ENCODE data around the gene ARHGAP5. TPM values are rescaled to one million over a fixed set of nuclear protein-coding genes. Genes with fewer than 3 reads are reported as not detected.

Gene ARHGAP5
- total RNA-seq, 1 donor from 2014 or later: 182 TPM

DNA sequence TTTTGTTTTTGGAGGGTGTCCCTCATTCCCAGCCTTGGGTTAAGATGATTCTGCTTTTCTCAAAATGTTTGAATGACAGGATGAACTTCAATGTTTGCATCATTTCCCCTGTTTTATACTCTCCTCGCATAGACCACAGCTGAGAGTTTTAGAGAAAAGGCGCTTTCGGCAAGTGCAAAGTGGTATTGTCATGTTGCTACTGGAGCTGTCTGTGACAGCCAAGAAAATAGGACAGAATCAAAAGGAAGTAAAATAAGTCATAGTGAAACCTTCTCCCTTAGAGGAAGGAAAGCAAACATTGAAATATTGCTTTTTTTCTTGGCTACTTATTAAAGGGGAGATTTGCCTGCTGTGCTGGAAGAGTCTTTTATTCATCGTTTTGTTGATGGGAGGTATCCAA is 33.5 kb upstream of the ARHGAP5 start:
- DNase-seq (ENCODE audit: low spot score, unreplicated experiment): no peak
- Mint-ChIP-seq H3K4me3 (ENCODE audit: low read depth) (no peak overlapping the region), H3K27me3 (no peaks in the 10 kb centered on the region), H3K4me1 (ENCODE audit: low read depth) (peaks cover 8% of the 10 kb centered on the region), H3K36me3 (ENCODE audit: insufficient read depth) (no peaks in the 10 kb centered on the region), H3K27ac (no peak overlapping the region), H3K9me3 (ENCODE audit: low read depth) (peaks cover 10% of the 10 kb centered on the region)
- TF ChIP-seq, protein P1, sequence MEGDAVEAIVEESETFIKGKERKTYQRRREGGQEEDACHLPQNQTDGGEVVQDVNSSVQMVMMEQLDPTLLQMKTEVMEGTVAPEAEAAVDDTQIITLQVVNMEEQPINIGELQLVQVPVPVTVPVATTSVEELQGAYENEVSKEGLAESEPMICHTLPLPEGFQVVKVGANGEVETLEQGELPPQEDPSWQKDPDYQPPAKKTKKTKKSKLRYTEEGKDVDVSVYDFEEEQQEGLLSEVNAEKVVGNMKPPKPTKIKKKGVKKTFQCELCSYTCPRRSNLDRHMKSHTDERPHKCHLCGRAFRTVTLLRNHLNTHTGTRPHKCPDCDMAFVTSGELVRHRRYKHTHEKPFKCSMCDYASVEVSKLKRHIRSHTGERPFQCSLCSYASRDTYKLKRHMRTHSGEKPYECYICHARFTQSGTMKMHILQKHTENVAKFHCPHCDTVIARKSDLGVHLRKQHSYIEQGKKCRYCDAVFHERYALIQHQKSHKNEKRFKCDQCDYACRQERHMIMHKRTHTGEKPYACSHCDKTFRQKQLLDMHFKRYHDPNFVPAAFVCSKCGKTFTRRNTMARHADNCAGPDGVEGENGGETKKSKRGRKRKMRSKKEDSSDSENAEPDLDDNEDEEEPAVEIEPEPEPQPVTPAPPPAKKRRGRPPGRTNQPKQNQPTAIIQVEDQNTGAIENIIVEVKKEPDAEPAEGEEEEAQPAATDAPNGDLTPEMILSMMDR (IDR thresholded peaks at IDR 0.05; ENCODE audit: unreplicated experiment): no peak

DNA sequence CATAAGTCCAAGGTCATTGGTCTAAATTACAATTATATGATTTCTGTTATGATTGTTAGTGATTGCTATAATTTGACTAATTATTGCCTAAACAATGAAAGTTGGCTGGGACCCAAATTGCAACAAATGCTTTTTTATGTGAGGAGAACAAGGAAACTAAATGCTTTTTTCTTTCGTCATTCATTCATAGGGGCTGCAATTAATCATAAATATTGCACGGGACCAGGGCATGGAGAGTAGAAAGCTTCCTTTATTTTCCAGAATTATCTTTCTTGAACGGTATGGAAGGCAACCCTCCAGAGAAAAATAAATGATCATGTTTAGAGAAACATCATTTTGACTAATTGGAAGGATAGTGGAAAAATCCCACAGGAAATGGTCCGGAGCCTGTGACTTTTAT is 32.6 kb upstream of the ARHGAP5 start:
- DNase-seq (ENCODE audit: low spot score, unreplicated experiment): no peak
- Mint-ChIP-seq H3K36me3 (ENCODE audit: insufficient read depth) (no peaks in the 10 kb centered on the region), H3K4me1 (ENCODE audit: low read depth) (peaks cover 5% of the 10 kb centered on the region), H3K4me3 (ENCODE audit: low read depth) (no peak overlapping the region), H3K9me3 (ENCODE audit: low read depth) (peaks cover 10% of the 10 kb centered on the region), H3K27ac (no peak overlapping the region), H3K27me3 (no peaks in the 10 kb centered on the region)
- TF ChIP-seq, protein P1 (IDR thresholded peaks at IDR 0.05; ENCODE audit: unreplicated experiment): no peak

DNA sequence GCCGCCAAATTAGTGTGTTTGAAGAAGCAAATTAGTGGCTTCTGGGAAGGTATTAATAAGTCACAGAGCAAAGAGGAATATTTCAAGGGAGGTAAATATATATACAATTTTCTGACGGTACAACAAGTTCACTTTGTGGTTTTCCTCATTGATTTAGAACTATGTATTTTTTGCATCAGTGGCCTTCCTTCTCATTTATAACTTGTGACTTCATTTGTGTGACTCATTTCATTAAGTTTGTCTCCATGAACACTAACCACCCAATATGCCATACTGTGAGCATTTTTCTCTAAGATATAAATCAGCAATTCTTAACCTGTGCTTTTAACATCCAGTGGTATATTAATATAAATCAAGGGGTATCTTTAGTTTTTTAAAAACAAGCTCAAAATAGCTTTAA is 29.3 kb upstream of the ARHGAP5 start:
- Mint-ChIP-seq H3K27me3 (no peaks in the 10 kb centered on the region), H3K27ac (no peak overlapping the region), H3K36me3 (ENCODE audit: insufficient read depth) (no peaks in the 10 kb centered on the region), H3K4me1 (ENCODE audit: low read depth) (peaks cover 5% of the 10 kb centered on the region), H3K9me3 (ENCODE audit: low read depth) (no peaks in the 10 kb centered on the region), H3K4me3 (ENCODE audit: low read depth) (no peak overlapping the region)
- TF ChIP-seq, protein P1 (IDR thresholded peaks at IDR 0.05; ENCODE audit: unreplicated experiment): no peak
- DNase-seq (ENCODE audit: low spot score, unreplicated experiment): no peak

DNA sequence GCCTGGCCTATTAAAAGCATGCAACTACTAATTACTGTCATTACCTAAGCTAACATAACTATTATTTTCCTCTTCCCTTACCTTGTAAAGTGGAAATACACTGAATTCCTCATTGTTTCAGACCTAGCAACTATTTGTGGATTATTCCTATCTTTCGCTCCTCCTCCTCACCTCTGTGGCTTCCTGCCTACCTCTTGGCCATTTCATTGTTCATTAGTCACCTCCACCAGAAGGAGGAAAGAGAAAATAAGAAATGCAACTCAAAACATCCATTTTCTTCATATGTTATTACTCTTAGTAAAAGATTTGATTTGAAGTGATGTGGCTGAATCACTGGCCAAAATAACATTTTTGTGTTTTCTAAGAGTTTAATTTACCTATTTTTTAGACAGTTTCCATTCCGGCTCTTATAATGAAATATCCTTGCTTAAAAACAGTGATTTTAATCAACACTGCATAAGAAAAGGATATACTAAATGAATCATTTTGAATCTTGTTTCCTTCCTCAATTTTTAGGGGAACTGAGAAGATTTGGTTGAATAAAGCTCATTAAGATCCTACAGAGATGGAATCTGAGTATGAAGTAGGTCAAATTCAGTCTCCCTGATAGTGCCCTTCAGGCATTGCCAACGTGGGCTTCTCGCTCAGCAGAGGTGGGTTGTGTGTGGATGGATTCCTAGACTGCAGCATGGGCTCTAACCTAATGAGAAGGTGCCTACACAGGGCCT is 27.6 kb upstream of the ARHGAP5 start:
- no peak for DNase-seq (ENCODE audit: low spot score, unreplicated experiment)
- H3K4me3 Mint-ChIP-seq (ENCODE audit: low read depth): no peak overlapping the region
- no peaks in the 10 kb centered on the region for H3K36me3 Mint-ChIP-seq (ENCODE audit: insufficient read depth)
- H3K27ac Mint-ChIP-seq: no peak overlapping the region
- H3K9me3 Mint-ChIP-seq (ENCODE audit: low read depth): no peaks in the 10 kb centered on the region
- TF ChIP-seq, protein P1 (IDR thresholded peaks at IDR 0.05; ENCODE audit: unreplicated experiment): no peak
- H3K4me1 Mint-ChIP-seq (ENCODE audit: low read depth): peaks cover under 1% of the 10 kb centered on the region
- H3K27me3 Mint-ChIP-seq: no peaks in the 10 kb centered on the region

DNA sequence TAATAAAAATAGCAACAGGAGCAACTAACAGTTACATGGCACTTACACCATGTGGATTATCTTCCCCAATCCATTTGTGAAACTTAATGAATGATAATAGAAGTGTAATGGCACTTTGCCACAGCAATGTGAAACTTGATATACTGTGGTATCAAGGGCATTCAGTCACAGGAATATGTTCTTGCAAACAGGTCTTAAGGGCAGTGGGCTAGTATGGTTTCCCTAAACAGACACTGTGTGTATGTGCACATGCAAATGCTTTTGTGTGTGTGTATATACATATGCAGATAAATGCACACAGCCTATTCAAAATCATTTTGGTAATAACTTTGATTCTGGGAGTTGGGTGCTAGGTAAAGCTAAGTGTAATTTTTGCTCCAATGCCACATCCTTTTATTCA is 26.2 kb upstream of the ARHGAP5 start:
- no peak overlapping the region for H3K27ac Mint-ChIP-seq
- H3K36me3 Mint-ChIP-seq (ENCODE audit: insufficient read depth): no peaks in the 10 kb centered on the region
- TF ChIP-seq, protein P1 (IDR thresholded peaks at IDR 0.05; ENCODE audit: unreplicated experiment): no peak
- no peak for DNase-seq (ENCODE audit: low spot score, unreplicated experiment)
- no peaks in the 10 kb centered on the region for H3K27me3 Mint-ChIP-seq
- H3K4me3 Mint-ChIP-seq (ENCODE audit: low read depth): no peak overlapping the region
- H3K9me3 Mint-ChIP-seq (ENCODE audit: low read depth): no peaks in the 10 kb centered on the region
- no peaks in the 10 kb centered on the region for H3K4me1 Mint-ChIP-seq (ENCODE audit: low read depth)
